Umbilical cord (tissue), 2 donors: ENCODE results near the gene NHLRC4. TPM values are rescaled to one million over a fixed set of nuclear protein-coding genes. Genes with fewer than 3 reads are reported as not detected.
"Not testable (repeated sequence)": the region's sequence is repeated elsewhere in the genome, so short reads cannot be mapped to it uniquely, and the experiment has no call there.

Source experiments
- DNase-seq: peaks from one replicate; pipeline ENCODE4 v3.0.0-alpha.2; 2015; ENCODE audit warnings: low spot score
- total RNA-seq: library from RNA; depleted of rRNA; stranded (reverse); fragments of >200 nt; gene quantifications from one replicate; pipeline ENCODE4 v1.2.3, GENCODE V29; 2014; ENCODE audit warnings: low replicate concordance; ENCODE audit not compliant: insufficient read depth

NHLRC4 gene
- total RNA-seq, 1 donor from 2014 or later, result 0.48 TPM

DNA sequence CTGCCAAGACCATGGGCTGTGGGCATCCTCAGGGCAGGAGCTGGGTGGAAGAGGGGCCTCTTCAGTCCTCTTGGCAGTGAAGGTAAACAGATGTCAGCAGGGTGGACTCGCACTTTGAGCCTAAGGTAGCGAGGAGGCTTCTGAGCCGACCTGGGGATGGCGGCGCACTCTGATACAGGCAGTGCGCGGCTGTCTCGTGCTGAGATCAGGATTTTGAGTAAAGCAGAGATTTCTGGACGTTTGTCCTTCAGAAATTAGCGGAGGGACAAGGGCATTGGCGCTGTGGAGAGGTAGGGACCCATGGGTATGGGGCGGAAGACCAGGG lies 29.9 kb downstream of the NHLRC4 start:
- no peak for DNase-seq

DNA sequence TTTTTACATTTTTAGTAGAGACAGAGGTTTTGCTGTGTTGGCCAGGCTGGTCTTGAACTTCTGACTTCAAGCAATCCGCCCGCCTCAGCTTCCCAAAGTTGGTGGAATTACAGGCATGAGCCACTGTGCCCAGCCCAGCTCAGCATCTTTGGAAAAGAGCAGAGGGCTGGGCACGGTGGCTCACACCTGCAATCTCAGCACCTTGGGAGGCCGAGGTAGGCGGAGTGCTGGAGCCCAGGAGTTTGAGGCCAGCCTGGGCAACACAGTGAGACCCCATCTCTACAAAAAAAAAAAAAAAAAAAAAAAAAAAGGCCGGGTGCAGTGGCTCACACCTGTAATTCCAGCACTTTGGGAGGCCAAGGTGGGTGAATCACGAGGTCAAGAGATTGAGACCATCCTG lies 30.9 kb downstream of the NHLRC4 start:
- DNase-seq, result not testable (repeated sequence)

DNA sequence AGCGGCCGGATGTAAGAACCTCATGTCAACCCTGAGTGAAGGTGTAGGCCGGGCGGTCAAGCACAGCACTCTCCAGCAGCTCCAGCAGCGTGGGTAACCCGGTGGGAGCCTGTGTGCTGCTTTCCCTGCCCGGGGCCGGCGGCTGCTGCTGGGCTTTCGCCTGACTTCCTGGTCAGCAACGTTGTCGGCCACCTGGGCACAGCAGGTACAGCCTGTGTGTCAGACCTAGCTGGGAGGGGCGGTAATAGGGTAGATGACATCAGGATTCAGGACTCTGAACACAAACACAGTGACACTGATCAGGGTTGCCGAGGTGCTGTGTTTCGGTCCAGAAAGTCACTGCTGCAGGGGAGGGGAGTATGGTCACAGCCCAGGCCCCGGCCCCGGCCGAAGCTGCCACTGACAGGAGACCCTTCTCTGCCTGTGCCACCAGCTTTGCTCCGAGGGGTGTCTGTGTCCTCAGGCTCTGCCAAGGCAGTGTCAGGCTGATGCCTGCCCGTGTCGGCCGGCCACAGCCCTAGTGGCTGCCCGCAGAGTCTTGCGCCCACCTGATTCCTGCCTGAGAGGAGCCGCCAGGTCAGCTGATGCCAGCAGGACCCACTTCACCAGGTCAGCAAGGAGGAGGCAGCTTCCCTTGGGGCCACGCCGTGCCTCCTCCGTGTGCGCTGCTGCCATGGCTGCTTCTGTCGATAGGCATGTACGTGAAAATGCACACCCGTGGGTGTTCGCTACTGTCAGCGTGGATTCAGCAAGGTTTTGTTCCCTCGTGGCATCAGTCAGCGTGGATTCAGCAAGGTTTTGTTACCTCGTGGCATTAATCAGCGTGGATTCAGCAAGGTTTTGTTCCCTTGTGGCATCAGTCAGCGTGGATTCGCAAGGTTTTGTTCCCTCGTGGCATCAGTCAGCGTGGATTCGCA lies 32.3 kb downstream of the NHLRC4 start:
- DNase-seq, result no peak

DNA sequence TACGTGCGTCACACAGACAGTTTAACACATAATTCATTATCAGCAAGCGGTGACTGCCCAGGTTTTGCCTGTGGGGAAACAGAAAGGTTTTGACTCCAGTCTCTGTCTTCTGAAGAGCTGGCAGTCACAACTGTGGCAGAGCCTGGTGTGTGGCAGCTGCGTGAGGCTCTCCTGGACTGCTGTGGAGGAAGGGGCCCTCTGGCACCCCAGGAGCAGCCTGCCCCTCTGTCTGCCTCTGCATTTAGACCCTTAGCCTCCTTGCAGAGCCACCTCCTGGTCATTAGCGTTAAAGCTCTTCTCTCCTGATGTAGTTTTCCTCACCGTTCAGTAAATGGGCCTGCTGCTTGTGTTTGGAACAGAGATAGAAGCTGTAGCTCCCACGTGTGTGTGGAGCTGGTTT lies 34.0 kb downstream of the NHLRC4 start:
- no peak for DNase-seq

DNA sequence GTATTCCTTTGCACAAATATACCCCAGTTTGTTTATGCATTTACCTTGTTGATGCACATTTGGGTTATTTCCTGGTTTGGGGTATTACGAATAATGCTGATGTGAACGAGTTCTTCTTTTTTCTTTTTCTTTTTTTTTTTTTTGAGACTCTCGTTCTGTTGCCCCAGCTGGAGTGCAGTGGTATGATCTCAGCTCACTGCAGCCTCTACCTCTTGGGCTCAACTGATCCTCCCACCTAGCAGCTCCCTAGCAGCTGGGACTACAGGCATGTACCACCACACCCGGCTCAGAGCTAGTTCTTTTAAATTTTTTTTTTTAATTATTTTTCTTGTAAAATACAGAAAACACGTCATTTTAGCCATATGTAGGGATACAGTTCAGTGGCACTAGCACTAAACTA lies 37.1 kb downstream of the NHLRC4 start:
- DNase-seq, result no peak

DNA sequence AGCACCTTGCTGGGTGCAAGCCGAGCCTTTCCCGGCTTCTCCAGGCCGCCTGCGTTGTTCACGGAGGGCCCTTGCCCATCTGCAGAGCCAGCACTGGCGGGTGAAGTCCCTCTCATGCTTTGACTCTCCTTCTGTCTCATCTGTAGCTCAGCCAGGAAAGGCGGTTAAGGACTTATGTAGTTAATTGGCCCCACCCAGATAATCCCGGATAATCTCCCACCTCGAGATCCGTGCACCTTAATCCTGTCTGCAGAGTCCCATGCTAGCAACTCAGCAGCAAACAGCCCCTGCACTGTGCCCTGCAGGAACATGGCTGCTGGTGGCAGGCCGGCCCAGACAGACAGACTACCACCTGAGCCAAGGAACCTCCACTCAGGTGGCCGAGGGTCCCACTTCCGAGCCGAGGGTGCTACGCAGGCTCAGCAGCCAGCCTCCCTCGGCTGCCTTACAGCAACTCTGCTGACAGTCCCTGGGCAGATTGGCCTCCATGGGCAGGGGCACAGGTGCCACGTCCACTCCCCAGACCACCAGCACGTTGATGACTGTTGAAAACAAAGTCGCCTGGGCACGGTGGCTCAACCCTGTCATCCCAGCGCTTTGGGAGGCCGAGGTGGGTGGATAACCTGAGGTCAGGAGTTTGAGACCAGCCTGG lies 40.0 kb downstream of the NHLRC4 start:
- no peak for DNase-seq

DNA sequence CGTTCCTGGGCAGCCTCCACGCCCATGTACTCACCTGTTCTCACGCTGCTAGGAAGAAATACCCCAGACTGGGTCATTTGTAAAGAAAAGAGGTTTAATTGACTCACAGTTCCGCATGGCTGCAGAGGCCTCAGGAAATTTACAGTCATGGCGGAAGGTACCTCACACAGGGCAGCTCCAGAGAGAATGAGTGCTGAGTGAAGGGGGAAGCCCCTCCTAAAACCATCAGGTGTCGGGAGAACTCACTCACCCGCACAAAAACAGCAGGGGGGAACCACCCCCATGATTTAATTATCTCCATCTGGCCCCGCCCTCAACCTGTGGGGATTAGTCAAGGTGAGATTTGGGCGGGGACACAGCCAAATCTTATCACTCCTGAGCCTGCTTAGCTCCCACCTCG lies 41.2 kb downstream of the NHLRC4 start:
- DNase-seq, result no peak

DNA sequence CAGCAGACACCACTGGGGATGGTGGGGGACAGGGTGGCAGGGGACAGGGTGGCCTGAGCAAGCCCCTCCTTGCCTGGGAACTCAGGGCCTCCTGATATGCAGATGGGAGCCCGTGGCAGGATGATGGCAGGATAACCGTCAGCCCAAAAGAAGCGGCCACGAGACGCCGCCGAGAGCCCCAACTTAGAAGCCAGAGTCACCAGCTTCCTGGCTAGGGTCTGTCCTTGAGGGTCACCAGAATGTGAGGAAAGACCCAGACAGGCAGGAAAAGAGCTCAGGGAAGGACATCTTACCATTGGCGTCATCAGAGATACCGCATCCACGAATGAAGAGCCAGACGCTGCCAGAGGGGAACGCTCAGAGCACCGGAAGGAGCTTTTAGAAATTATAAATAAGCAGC lies 42.5 kb downstream of the NHLRC4 start:
- no peak for DNase-seq

DNA sequence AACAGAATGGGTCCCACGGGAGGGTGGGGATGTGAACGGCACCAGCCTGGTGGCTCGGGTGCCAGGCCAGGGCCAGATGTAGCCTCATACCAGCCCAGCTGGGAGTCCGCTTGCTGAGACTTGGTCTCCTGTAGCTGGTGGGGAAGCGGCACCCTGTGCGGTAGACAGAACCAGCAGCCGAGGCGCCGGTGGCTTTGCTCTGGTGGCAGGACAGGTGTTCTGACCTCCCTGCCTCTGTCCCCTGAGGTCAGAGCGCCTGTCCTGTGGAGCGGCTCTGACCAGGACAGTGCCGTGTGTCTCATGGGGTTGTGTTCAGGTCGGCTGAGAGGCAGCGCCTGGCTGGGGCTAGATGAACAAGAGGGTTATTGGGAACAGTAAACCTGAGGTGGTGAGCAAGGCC lies 43.2 kb downstream of the NHLRC4 start:
- no peak for DNase-seq

DNA sequence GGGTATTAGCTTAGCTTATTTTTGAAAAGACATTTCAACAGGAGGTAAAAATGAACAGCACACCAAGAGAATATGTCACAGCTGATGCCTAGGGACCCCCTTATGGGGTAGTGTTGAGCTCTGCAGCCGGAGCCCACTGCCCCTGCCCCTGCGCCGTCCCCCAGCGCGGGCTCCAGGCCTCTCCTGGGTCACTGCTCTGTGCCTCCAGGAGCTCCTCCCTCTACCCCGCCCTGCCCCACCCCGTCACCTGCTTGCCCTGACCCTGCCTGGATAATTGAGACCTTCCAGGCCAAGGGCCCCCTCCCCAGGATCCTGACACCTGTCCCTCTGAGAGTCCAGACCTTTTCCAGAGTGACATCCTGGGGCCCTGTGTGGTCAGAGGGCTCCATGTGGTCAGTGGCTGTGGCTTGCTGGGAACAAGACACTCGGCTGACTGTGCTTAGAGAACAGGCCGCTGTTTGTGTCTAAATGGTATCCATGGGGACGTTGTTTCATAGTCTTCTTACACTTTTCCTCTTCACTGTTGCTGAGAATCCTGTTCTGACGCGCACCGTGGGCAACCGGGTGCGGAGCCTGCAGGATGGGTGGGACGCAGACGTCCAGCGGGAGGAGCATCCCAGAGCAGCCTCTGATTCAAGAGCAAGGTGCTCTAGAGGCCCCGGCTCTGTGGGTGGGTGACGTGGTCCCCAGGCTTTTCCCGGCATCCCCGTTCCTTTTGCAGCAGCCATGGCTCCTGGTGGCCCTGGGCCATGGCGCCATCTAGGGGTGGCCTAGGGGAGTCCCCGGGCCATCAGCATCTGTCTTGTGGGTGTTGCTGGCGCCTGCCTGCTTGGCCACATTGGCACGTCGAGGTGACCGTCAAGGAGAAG lies 43.9 kb downstream of the NHLRC4 start:
- DNase-seq, result no peak

DNA sequence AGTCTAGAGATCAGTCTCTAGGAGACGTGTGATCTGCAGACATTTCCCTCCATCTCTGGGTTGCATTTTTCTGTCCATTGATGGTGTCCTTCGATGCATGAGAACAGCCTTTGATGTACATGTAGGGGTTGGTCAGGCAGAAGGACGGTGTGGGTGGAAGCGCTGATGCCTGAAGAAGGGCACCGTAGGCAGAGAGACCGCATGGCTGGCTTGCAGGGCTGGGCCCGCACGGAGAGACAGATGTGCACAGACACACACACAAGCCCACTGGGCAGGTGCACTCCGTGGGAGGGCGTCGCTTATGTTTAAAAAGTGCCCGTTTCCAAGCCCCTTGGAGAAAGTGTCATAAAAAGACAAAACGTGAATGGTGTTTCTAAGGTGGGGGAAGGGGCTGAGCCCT lies 48.3 kb downstream of the NHLRC4 start:
- no peak for DNase-seq

DNA sequence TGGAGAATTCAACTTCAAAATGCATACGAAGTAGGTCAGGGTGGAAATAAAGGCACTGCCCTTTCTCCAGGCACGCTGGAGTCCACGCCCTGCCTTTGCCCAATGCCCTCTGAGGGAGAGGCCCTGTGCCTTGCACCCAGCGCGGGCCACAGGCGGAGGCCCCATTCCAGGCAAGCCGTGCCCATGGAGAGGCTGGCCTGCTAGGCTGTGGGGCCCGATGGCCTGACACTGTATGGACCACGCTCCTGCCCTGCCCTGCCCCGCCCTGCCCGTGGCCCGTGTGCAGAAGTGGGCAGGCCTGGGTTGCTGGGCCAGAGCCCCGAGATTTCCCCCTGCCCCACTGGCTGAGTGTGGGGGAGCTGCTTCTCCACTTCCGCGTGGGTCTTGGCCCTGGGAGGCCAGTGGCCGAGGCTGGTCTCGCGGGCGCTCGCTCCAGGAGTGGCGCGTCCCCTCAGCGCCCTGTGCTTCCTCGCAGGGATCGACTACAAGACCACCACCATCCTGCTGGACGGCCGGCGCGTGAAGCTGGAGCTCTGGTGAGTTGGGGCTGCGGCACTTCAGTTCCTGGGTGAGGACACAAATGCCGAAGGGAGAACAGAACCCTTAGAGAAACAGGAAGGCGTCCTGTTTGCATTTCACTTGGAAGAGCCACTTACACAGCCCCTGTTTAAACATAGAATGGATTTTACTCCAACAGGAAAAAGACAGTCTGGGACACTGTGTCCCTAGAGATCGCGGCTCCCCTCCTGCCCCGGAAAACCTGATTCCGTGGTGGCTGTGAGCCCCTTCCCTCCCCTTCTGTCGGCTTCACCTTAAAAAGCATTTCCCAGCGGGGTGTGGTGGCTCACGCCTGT lies 50.2 kb downstream of the NHLRC4 start:
- DNase-seq, result no peak

DNA sequence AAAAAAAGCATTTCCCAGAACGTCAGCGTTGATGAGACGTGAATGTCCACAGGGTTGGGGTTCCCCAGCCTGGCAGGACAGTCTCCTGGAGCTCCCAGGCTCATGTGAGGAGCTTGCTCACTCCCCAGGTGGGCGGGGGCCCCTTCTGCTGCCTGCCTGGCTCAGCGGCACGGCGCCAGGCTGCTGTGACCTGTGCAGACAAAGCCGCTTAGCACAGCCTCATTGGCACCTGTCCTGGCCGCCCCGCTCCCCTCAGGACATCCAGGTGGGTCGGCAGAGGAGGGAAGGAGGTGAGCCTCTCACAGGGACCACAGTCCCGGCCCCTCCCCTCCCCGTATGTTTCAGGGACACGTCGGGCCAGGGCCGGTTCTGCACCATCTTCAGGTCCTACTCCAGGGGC lies 51.0 kb downstream of the NHLRC4 start:
- no peak for DNase-seq

Other genes with a start within 250 kb of the NHLRC4 start
- 17.3 TPM for gene AXIN1, start 214.3 kb upstream of the NHLRC4 start, total RNA-seq
- gene MRPL28, start 196.5 kb upstream of the NHLRC4 start, total RNA-seq, result 36.8 TPM
- 31.8 TPM for gene PGAP6, start 185.0 kb upstream of the NHLRC4 start, total RNA-seq
- gene NME4, start 169.8 kb upstream of the NHLRC4 start, total RNA-seq, result 52.0 TPM
- 0.48 TPM for gene DECR2, start 165.1 kb upstream of the NHLRC4 start, total RNA-seq
- gene RAB11FIP3, start 141.4 kb upstream of the NHLRC4 start, total RNA-seq, result 11.8 TPM
- gene CAPN15, start 39.3 kb upstream of the NHLRC4 start, total RNA-seq, result 26.5 TPM
- gene PRR35, start 6.6 kb upstream of the NHLRC4 start, total RNA-seq, result not detected
- 18.5 TPM for gene PIGQ, start 3.0 kb downstream of the NHLRC4 start, total RNA-seq
- gene RAB40C, start 23.1 kb downstream of the NHLRC4 start, total RNA-seq, result 12.3 TPM
- 1.4 TPM for gene WFIKKN1, start 64.0 kb downstream of the NHLRC4 start, total RNA-seq
- 48.6 TPM for gene METTL26, start 69.3 kb downstream of the NHLRC4 start, total RNA-seq
- gene MCRIP2, start 74.8 kb downstream of the NHLRC4 start, total RNA-seq, result 24.6 TPM
- 30.8 TPM for gene WDR90, start 82.4 kb downstream of the NHLRC4 start, total RNA-seq
- 33.2 TPM for gene RHOT2, start 101.1 kb downstream of the NHLRC4 start, total RNA-seq
- gene RHBDL1, start 108.7 kb downstream of the NHLRC4 start, total RNA-seq, result 1.9 TPM
- 99.7 TPM for gene STUB1, start 113.4 kb downstream of the NHLRC4 start, total RNA-seq
- 20.5 TPM for gene JMJD8, start 117.3 kb downstream of the NHLRC4 start, total RNA-seq
- gene WDR24, start 123.4 kb downstream of the NHLRC4 start, total RNA-seq, result 2.6 TPM
- gene FBXL16, start 138.8 kb downstream of the NHLRC4 start, total RNA-seq, result not detected
- gene METRN, start 148.1 kb downstream of the NHLRC4 start, total RNA-seq, result 85.7 TPM
- 35.6 TPM for gene ANTKMT, start 154.1 kb downstream of the NHLRC4 start, total RNA-seq
- gene CCDC78, start 159.4 kb downstream of the NHLRC4 start, total RNA-seq, result 0.24 TPM
- 7.5 TPM for gene HAGHL, start 160.1 kb downstream of the NHLRC4 start, total RNA-seq
- gene CIAO3, start 174.0 kb downstream of the NHLRC4 start, total RNA-seq, result 32.5 TPM
- 26.2 TPM for gene MSLN, start 193.7 kb downstream of the NHLRC4 start, total RNA-seq
- 5.5 TPM for gene RPUSD1, start 221.4 kb downstream of the NHLRC4 start, total RNA-seq
- 7.7 TPM for gene CHTF18, start 221.6 kb downstream of the NHLRC4 start, total RNA-seq
- gene GNG13, start 233.7 kb downstream of the NHLRC4 start, total RNA-seq, result not detected